Activated naive CD4-positive, alpha-beta T cell treated with anti-CD3 and anti-CD28 coated beads, Interleukin-2, amount 50 U/mL, for 72 hours (primary cell): ENCODE results near the gene ANP32B. TPM values are rescaled to one million over a fixed set of nuclear protein-coding genes. Genes with fewer than 3 reads are reported as not detected.
"Not testable (repeated sequence)": the region's sequence is repeated elsewhere in the genome, so short reads cannot be mapped to it uniquely, and the experiment has no call there.

Experiments used
- ATAC-seq, 2 donors: fragments of 150-1000 bp; cut with Tn5 transposase; 2 replicates each; pipeline ENCODE4 v1.10.0; 2021; ENCODE audit warnings: mild to moderate bottlenecking in 2 of 2, moderate library complexity in 2 of 2
- DNase-seq, 2 donors: peaks; one replicate each; pipeline ENCODE4 v3.0.0; 2021 to 2022; ENCODE audit warnings: low spot score in 2 of 2
- H3K27ac Mint-ChIP-seq, 2 donors: one replicate each; pipeline ENCODE4 v1.8.0; 2022; ENCODE audit warnings: mild to moderate bottlenecking in 2 of 2, mixed read lengths in 2 of 2
- H3K36me3 Mint-ChIP-seq, 2 donors: one replicate each; pipeline ENCODE4 v1.8.0; 2022; ENCODE audit warnings: mixed read lengths in 2 of 2
- H3K9me3 Mint-ChIP-seq, 2 donors: one replicate each; pipeline ENCODE4 v1.8.0; 2022; ENCODE audit warnings: mixed read lengths in 2 of 2
- total RNA-seq, 2 donors: library from RNA; stranded (reverse); gene quantifications; one replicate each; pipeline ENCODE4 v1.2.3, GENCODE V29; 2022

The ANP32B gene
- total RNA-seq, 2 donors from 2014 or later = 255 to 315 TPM

- Mint-ChIP-seq H3K9me3 (no peaks in the 10 kb centered on the region), H3K36me3 (no peaks in the 10 kb centered on the region), H3K27ac (no peak overlapping the region)
- DNase-seq = no peak
- ATAC-seq = no peak
These were observed 23.6 kb upstream of the ANP32B start for GRCh38 chr9:97959585-97959984.

GRCh38 chr9:97960678-97961328 lies 22.3 kb upstream of the ANP32B start:
- not testable (repeated sequence) for H3K9me3 Mint-ChIP-seq, DNase-seq, H3K36me3 Mint-ChIP-seq, ATAC-seq, H3K27ac Mint-ChIP-seq

- DNase-seq (no peak), ATAC-seq (no peak)
- Mint-ChIP-seq H3K9me3 (no peaks in the 10 kb centered on the region), H3K36me3 (no peaks in the 10 kb centered on the region), H3K27ac (no peak overlapping the region)
These were observed 21.8 kb upstream of the ANP32B start for GRCh38 chr9:97961361-97961760.

- DNase-seq (no peak), ATAC-seq (no peak)
- Mint-ChIP-seq H3K9me3 (no peaks in the 10 kb centered on the region), H3K27ac (no peak overlapping the region), H3K36me3 (no peaks in the 10 kb centered on the region)
These were observed 21.0 kb upstream of the ANP32B start for GRCh38 chr9:97962136-97962535.

- ATAC-seq (no peak), DNase-seq (no peak)
- Mint-ChIP-seq H3K9me3 (no peaks in the 10 kb centered on the region), H3K27ac (no peak overlapping the region), H3K36me3 (no peaks in the 10 kb centered on the region)
These were observed 20.6 kb upstream of the ANP32B start for GRCh38 chr9:97962575-97962974.

- DNase-seq (no peak), ATAC-seq (no peak)
- no peak overlapping the region for H3K27ac Mint-ChIP-seq
- H3K36me3 Mint-ChIP-seq = no peaks in the 10 kb centered on the region
- no peaks in the 10 kb centered on the region for H3K9me3 Mint-ChIP-seq
These were observed 19.9 kb upstream of the ANP32B start for GRCh38 chr9:97963232-97963631.

DNA sequence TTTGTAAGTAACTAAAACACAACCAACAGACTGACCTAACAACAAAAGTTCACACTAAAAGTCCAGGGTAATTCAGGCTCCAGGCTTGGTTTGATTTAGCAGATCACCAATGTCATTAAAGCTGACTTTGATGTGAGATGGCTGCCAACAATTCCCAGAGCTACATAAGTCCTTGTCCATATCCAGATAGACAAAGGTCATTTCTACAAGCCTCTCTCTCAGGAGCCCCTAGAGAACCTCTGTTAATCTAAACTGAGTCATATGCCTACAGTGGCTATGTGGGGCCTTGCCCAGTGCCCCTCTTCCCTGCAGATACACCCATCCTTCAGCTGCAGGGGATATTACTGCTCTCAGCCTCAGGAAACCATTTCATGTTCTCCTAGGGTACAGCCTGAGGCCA lies 18.2 kb upstream of the ANP32B start:
- no peak overlapping the region for H3K27ac Mint-ChIP-seq
- ATAC-seq = no peak
- DNase-seq = no peak
- H3K9me3 Mint-ChIP-seq = no peaks in the 10 kb centered on the region
- H3K36me3 Mint-ChIP-seq = no peaks in the 10 kb centered on the region

GRCh38 chr9:97966493-97966892 lies 16.6 kb upstream of the ANP32B start:
- ATAC-seq (no peak), DNase-seq (no peak)
- Mint-ChIP-seq H3K9me3 (no peaks in the 10 kb centered on the region), H3K27ac (no peak overlapping the region), H3K36me3 (no peaks in the 10 kb centered on the region)

DNA sequence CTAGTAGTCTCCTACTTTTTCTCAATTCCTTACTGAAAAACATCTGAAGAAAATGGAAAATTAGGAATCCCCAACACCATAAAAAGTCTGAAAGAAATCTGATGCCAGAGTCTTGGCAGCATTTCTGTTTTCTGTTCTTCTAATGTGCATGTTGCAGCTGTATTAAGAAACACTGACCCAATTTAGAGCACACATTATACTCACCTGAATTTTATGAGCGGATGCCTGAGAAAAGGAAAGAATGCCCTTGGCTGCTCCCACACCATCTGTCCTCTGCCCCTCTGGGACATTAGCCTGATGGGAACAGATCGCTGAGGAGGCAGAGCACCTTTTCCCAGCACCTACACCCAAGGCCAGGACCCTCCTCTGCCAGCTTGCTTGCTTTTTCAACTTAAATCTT lies 14.1 kb upstream of the ANP32B start:
- H3K9me3 Mint-ChIP-seq = no peaks in the 10 kb centered on the region

GRCh38 chr9:97970165-97970564 lies 13.0 kb upstream of the ANP32B start:
- ATAC-seq (no peak), DNase-seq (no peak)
- H3K9me3 Mint-ChIP-seq = peaks cover 0 to 3% of the 10 kb centered on the region in 2 donors
- H3K27ac Mint-ChIP-seq = no peak overlapping the region
- H3K36me3 Mint-ChIP-seq = peaks cover 0 to 3% of the 10 kb centered on the region in 2 donors

More for the DNA sequence above, 14.1 kb upstream of the ANP32B start:
- no peak overlapping the region for H3K27ac Mint-ChIP-seq
- H3K36me3 Mint-ChIP-seq = no peaks in the 10 kb centered on the region
- DNase-seq (no peak), ATAC-seq (no peak)

GRCh38 chr9:97972753-97973152 lies 10.4 kb upstream of the ANP32B start:
- Mint-ChIP-seq H3K27ac (no peak overlapping the region), H3K9me3 (peaks cover 0 to 5% of the 10 kb centered on the region in 2 donors), H3K36me3 (peaks cover 0 to 6% of the 10 kb centered on the region in 2 donors)
- ATAC-seq (no peak), DNase-seq (no peak)

GRCh38 chr9:97975376-97975775 lies 7.8 kb upstream of the ANP32B start:
- ATAC-seq = no peak
- H3K27ac Mint-ChIP-seq = no peak overlapping the region
- peaks cover 0 to 6% of the 10 kb centered on the region in 2 donors for H3K36me3 Mint-ChIP-seq
- no peak for DNase-seq
- H3K9me3 Mint-ChIP-seq = peaks cover 0 to 5% of the 10 kb centered on the region in 2 donors

DNA sequence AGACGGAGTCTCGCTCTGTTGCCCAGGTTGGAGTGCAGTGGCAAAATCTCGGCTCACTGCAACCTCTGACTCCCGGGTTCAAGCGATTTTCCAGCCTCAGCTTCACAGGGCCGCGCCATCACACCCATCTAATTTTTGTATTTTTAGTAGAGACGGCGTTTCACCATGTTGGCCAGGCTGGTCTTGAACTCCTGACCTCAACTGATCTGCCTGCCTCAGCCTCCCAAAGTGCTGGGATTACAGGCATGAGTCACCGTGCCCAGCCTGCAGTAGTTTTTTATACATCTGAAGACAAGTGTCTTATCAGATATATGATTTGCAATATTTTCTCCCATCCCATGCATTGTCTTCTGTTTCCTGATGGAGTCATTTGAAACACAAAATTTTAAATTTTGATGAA lies 6.5 kb upstream of the ANP32B start:
- ATAC-seq, DNase-seq, H3K9me3 Mint-ChIP-seq, H3K36me3 Mint-ChIP-seq, H3K27ac Mint-ChIP-seq: not testable (repeated sequence)

DNA sequence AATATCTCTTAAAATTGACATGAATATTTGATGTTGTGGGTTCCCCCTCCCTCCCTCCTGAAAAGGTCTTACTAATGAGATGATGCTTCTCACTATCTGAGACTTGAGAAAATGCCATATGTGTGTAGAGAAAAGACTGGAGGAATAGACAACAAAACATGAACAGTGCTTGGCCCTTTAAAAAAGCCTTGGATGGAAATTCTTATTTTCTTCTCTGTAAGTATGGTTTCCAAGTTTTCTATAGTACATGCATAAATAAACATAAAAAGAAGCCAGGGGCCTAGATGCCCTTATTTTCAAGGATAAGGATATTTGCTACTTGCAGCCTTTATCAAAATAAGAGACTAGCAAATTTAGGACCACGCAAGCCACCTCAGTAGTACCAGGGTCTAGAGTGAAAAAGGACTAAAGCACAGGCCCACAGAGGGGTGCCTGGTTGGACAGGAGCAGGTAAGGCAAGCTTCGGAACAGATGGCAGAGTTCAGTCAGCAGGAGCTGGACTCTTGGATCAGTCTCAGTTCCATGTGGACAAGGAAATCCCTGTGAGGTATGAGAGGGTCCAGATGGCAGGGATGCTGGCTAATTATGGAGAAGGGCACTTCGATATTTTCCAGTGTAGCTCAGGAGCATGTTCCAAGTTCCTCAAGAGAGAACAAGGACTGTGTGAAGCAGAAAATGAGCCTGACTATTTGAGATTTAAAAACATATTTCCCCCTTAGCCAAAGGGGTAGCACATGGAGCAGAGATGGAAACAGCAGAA lies 4.6 kb upstream of the ANP32B start:
- no peak overlapping the region for H3K27ac Mint-ChIP-seq
- ATAC-seq = no peak

DNA sequence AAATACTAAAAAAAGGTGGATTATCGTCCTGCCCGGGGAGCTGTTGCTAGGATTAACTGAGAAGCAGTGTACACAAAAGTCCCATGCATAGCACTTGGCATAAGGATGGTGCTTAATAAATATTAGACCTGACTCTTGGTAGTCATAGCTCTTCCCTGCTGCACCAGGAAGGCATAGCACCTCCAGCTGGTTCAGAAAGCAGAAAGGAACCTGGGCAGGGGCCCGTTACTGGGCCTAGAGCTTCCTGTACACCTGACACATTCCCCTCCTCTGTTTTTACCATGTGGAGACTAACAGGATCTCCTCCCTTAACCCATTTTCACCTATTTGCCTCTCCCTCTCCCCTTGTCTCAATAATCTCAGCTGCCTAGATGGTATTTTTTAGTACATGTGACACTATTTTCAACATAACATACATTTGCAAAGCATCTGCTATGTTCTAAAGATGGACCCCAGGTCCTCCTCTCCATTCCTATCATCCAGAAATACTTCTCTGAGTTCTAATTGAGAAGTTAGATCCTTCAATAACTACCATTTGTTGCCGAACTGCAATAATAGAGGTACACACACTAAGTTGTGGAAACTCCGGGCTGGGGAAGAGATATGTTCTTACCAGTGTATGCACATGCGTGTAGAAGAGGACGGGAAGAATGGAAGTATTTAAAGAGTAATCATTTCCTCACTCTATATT lies 3.2 kb upstream of the ANP32B start:
- ATAC-seq (no peak), DNase-seq (no peak)
- H3K27ac Mint-ChIP-seq = no peak overlapping the region
- peaks cover 0 to 5% of the 10 kb centered on the region in 2 donors for H3K36me3 Mint-ChIP-seq
- H3K9me3 Mint-ChIP-seq = peaks cover 0 to 5% of the 10 kb centered on the region in 2 donors

More for the DNA sequence above, 4.6 kb upstream of the ANP32B start:
- H3K9me3 Mint-ChIP-seq = peaks cover 0 to 5% of the 10 kb centered on the region in 2 donors
- no peak for DNase-seq
- H3K36me3 Mint-ChIP-seq = peaks cover 0 to 6% of the 10 kb centered on the region in 2 donors

GRCh38 chr9:97980479-97980803 lies 2.7 kb upstream of the ANP32B start:
- no peak for ATAC-seq
- Mint-ChIP-seq H3K36me3 (peaks cover 3 to 4% of the 10 kb centered on the region in 2 donors), H3K27ac (no peak overlapping the region), H3K9me3 (no peaks in the 10 kb centered on the region)
- DNase-seq = no peak
